Gastroesophageal sphincter (tissue), 4 donors: ENCODE data around the gene ZIC1. TPM values are rescaled to one million over a fixed set of nuclear protein-coding genes. Genes with fewer than 3 reads are reported as not detected.

Experiments used
- ATAC-seq: fragments of 150-250 bp; one replicate; pipeline ENCODE4 v1.9.1; 2016; ENCODE audit warnings: mild to moderate bottlenecking, moderate library complexity
- H3K27ac ChIP-seq, 4 donors: fragments of 200-600 bp; sonication (generic) in 3 of 4; 1 replicate in 3 of 4; 2 replicates in 1 of 4; pipeline ENCODE4 v1.5.1; 2016 to 2019
- H3K27me3 ChIP-seq: fragments of 200-600 bp; sonication (generic); one replicate; pipeline ENCODE4 v1.5.1; 2019
- H3K36me3 ChIP-seq, 2 donors: fragments of 200-600 bp; sonication (generic); one replicate each; pipeline ENCODE4 v1.5.1; 2019; ENCODE audit warnings: control low read depth in 1 of 2
- H3K4me1 ChIP-seq, 3 donors: fragments of 200-600 bp; sonication (generic); 1 replicate in 2 of 3; 2 replicates in 1 of 3; pipeline ENCODE4 v1.5.1; 2016 to 2019; ENCODE audit warnings: control low read depth in 2 of 3
- H3K4me3 ChIP-seq, 2 donors: fragments of 200-600 bp; sonication (generic); one replicate each; pipeline ENCODE4 v1.5.1; 2019; ENCODE audit warnings: mild to moderate bottlenecking in 1 of 2, moderate library complexity in 1 of 2
- H3K9me3 ChIP-seq, 3 donors: fragments of 200-600 bp; sonication (generic); one replicate each; pipeline ENCODE4 v1.5.1; 2017 to 2019; ENCODE audit warnings: control low read depth in 2 of 3
- EP300 ChIP-seq: sonication (generic); formaldehyde crosslinking; IDR thresholded peaks from one replicate; pipeline ENCODE4 v1.6.1; 2017; ENCODE audit warnings: antibody characterized with exemption, mild to moderate bottlenecking
- POLR2A ChIP-seq, 2 donors: fragments of 450-650 bp; IDR thresholded peaks; one replicate each; pipeline ENCODE4 v1.6.1; 2017; ENCODE audit warnings: antibody characterized with exemption in 2 of 2, mild to moderate bottlenecking in 2 of 2, moderate library complexity in 1 of 2
- POLR2AphosphoS5 ChIP-seq: sonication (generic); formaldehyde crosslinking; IDR thresholded peaks from one replicate; pipeline ENCODE4 v1.6.1; 2017; ENCODE audit warnings: antibody characterized with exemption
- WGBS, 2 donors: methylation state at CpG; one replicate each; pipeline ENCODE4 v1.1.5; 2018; ENCODE audit warnings: low coverage in 1 of 2; 5-methylcytosine and 5-hydroxymethylcytosine counted together
- total RNA-seq, 4 donors: library from RNA; depleted of rRNA; stranded (reverse); fragments of >200 nt; gene quantifications; one replicate each; pipeline ENCODE4 v1.1.0, GENCODE V29; 2016
- TF ChIP-seq, protein P1 (sequence below), 4 experiments: fragments of 200-600 bp in 2 of 4; fragments of 450-650 bp in 2 of 4; sonication (generic) in 1 of 4; IDR thresholded peaks; one replicate each; pipeline ENCODE4 v1.5.1; 2017 to 2019; ENCODE audit warnings: antibody characterized with exemption in 4 of 4, mild to moderate bottlenecking in 2 of 4, moderate library complexity in 2 of 4

Gene ZIC1
- total RNA-seq, 4 donors from 2014 or later: 0.08 to 0.27 TPM; not detected in 2

GRCh38 chr3:147369231-147369630, 39.9 kb upstream of the ZIC1 start:
- Histone ChIP-seq H3K27ac (no peak overlapping the region), H3K27me3 (peaks cover 100% of the 10 kb centered on the region), H3K4me3 (no peak overlapping the region), H3K36me3 (no peaks in the 10 kb centered on the region), H3K9me3 (no peaks in the 10 kb centered on the region), H3K4me1 (peaks cover 0 to 3% (median 0%) of the 10 kb centered on the region in 3 donors)
- no peak for TF ChIP-seq POLR2AphosphoS5
- TF ChIP-seq EP300: no peak
- TF ChIP-seq, protein P1, sequence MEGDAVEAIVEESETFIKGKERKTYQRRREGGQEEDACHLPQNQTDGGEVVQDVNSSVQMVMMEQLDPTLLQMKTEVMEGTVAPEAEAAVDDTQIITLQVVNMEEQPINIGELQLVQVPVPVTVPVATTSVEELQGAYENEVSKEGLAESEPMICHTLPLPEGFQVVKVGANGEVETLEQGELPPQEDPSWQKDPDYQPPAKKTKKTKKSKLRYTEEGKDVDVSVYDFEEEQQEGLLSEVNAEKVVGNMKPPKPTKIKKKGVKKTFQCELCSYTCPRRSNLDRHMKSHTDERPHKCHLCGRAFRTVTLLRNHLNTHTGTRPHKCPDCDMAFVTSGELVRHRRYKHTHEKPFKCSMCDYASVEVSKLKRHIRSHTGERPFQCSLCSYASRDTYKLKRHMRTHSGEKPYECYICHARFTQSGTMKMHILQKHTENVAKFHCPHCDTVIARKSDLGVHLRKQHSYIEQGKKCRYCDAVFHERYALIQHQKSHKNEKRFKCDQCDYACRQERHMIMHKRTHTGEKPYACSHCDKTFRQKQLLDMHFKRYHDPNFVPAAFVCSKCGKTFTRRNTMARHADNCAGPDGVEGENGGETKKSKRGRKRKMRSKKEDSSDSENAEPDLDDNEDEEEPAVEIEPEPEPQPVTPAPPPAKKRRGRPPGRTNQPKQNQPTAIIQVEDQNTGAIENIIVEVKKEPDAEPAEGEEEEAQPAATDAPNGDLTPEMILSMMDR (IDR thresholded peaks at IDR 0.05): no peak
- no peak for TF ChIP-seq POLR2A (IDR thresholded peaks at IDR 0.05)
- WGBS, 2 donors: 3 to 11% methylated on average over 11 to 12 of the region's 13 CpGs
- ATAC-seq: no peak

- H3K9me3 ChIP-seq: no peaks in the 10 kb centered on the region
- TF ChIP-seq, protein P1 (IDR thresholded peaks at IDR 0.05): no peak
- TF ChIP-seq EP300 (no peak), POLR2A (IDR thresholded peaks at IDR 0.05) (no peak), POLR2AphosphoS5 (no peak)
- ATAC-seq: no peak
- no peak overlapping the region for H3K27ac ChIP-seq
- H3K36me3 ChIP-seq: no peaks in the 10 kb centered on the region
- 5 to 11% methylated on average over 8 to 15 of the region's 18 CpGs for WGBS, 2 donors
- H3K4me3 ChIP-seq: no peak overlapping the region
- H3K27me3 ChIP-seq: peaks cover 100% of the 10 kb centered on the region
- peaks cover 0 to 3% (median 0%) of the 10 kb centered on the region in 3 donors for H3K4me1 ChIP-seq
Measured at GRCh38 chr3:147369661-147370123, 39.5 kb upstream of the ZIC1 start.

DNA sequence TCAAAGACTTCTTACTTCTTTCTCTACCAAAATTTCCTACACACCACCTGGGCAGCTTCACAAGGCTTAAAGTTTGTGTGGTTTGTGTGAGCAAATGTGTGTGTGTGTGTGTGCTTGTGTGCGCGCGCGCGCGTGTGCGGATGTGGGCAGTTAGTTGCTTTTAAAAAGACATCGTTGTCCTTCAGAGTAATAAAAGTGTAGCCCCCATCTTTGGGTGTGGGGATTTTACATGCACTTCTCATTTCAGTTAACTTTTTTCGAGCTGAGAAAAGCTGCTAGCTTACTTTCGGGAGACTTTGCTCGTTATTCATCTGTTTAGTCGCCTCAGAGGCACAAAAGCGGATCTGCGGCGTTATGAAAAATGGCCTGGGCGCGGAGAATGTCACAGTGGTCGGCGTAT, 38.8 kb upstream of the ZIC1 start:
- Histone ChIP-seq H3K27me3 (peaks cover 100% of the 10 kb centered on the region), H3K4me3 (no peak overlapping the region), H3K4me1 (peaks cover 0 to 3% (median 0%) of the 10 kb centered on the region in 3 donors), H3K36me3 (no peaks in the 10 kb centered on the region), H3K9me3 (no peaks in the 10 kb centered on the region), H3K27ac (no peak overlapping the region)
- no peak for TF ChIP-seq EP300
- TF ChIP-seq, protein P1 (IDR thresholded peaks at IDR 0.05): no peak
- no peak for TF ChIP-seq POLR2A (IDR thresholded peaks at IDR 0.05)
- TF ChIP-seq POLR2AphosphoS5: no peak
- 9 to 12% methylated on average over 17 to 18 of the region's 19 CpGs for WGBS, 2 donors
- ATAC-seq: no peak

- Histone ChIP-seq H3K4me3 (no peak overlapping the region), H3K36me3 (no peaks in the 10 kb centered on the region), H3K4me1 (peaks cover 0 to 3% (median 0%) of the 10 kb centered on the region in 3 donors), H3K27ac (no peak overlapping the region), H3K27me3 (peaks cover 100% of the 10 kb centered on the region), H3K9me3 (no peaks in the 10 kb centered on the region)
- no peak for ATAC-seq
- WGBS, 2 donors: 3 to 4% methylated on average over 7 to 9 of the region's 12 CpGs
- no peak for TF ChIP-seq POLR2A (IDR thresholded peaks at IDR 0.05)
- no peak for TF ChIP-seq POLR2AphosphoS5
- TF ChIP-seq, protein P1 (IDR thresholded peaks at IDR 0.05): no peak
- TF ChIP-seq EP300: no peak
Measured at GRCh38 chr3:147371140-147371539, 38.0 kb upstream of the ZIC1 start.

DNA sequence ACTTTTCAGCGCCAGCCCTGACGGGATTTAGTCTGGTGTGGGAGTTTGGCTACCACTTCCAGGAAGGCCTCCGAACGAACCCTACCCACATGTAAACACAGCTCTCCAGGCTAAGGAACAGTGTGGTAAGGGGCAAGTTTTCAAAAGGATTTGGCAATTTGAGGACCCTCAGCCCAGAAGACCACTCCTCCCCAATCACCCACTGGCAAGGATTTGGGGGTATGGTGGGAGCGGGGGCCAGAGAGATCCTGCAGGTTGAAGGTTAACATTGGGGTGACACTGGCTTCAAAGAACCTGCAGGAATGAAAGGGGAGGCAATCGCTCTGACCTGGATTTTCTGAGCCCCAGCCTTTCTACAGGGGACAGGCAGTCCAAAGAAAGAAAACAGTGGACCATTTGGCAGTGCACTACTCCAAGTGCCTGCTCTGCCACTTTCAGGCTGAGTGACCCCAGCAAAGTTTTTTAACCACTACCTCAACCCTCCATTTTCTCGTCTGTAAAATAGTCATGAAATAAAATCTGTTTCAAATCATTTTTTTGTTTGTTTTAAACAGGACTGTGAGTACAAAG, 37.3 kb upstream of the ZIC1 start:
- TF ChIP-seq, protein P1 (IDR thresholded peaks at IDR 0.05): no peak
- TF ChIP-seq EP300 (no peak), POLR2A (IDR thresholded peaks at IDR 0.05) (no peak), POLR2AphosphoS5 (no peak)
- no peak for ATAC-seq
- Histone ChIP-seq H3K9me3 (no peaks in the 10 kb centered on the region), H3K36me3 (no peaks in the 10 kb centered on the region), H3K27me3 (peaks cover 100% of the 10 kb centered on the region), H3K4me3 (no peak overlapping the region), H3K27ac (no peak overlapping the region), H3K4me1 (peaks cover 0 to 3% (median 0%) of the 10 kb centered on the region in 3 donors)
- WGBS, 2 donors: 0 to 7% methylated on average over 3 to 5 of the region's 7 CpGs
